GM18520 (cell line): ENCODE measurements around the gene SRRT.
"Not testable (repeated sequence)": the region's sequence is repeated elsewhere in the genome, so short reads cannot be mapped to it uniquely, and the experiment has no call there.

Experiments
- ATAC-seq: cut with Tn5 transposase; IDR thresholded peaks from one replicate; pipeline ENCODE4 v1.9.1; 2021; ENCODE audit not compliant: unreplicated experiment

The SRRT gene

GRCh38 chr7:100893910-100894721, 19.2 kb downstream of the SRRT start:
- no peak for ATAC-seq

- no peak for ATAC-seq
Measured at GRCh38 chr7:100894860-100895700, 20.2 kb downstream of the SRRT start.

GRCh38 chr7:100895701-100895955, 20.7 kb downstream of the SRRT start, which contains the start of gene ACHE:
Gene ACHE, minus strand, starts transcription at chr7:100895888. Its CDS starts 1,656 bp downstream, at chr7:100894232.
- no peak for ATAC-seq

- ATAC-seq = no peak
Measured at GRCh38 chr7:100895956-100896731, 21.2 kb downstream of the SRRT start.

GRCh38 chr7:100896732-100897608, 22.1 kb downstream of the SRRT start:
- no peak for ATAC-seq

GRCh38 chr7:100897772-100898454, 23.0 kb downstream of the SRRT start:
- ATAC-seq = no peak

GRCh38 chr7:100899432-100899831, 24.5 kb downstream of the SRRT start:
- ATAC-seq = no peak

GRCh38 chr7:100900978-100901377, 26.1 kb downstream of the SRRT start:
- no peak for ATAC-seq

- ATAC-seq = no peak
Measured at GRCh38 chr7:100901921-100902332, 27.0 kb downstream of the SRRT start.

- ATAC-seq = no peak
Measured at GRCh38 chr7:100902638-100903037, 27.7 kb downstream of the SRRT start.

GRCh38 chr7:100908512-100908911, 33.6 kb downstream of the SRRT start:
- no peak for ATAC-seq

GRCh38 chr7:100910443-100910842, 35.5 kb downstream of the SRRT start:
- ATAC-seq = not testable (repeated sequence)

GRCh38 chr7:100911484-100911883, 36.6 kb downstream of the SRRT start:
- ATAC-seq = no peak

- ATAC-seq = no peak
Measured at GRCh38 chr7:100914208-100914878, 39.4 kb downstream of the SRRT start.

- no peak for ATAC-seq
Measured at GRCh38 chr7:100914879-100915447, 40.1 kb downstream of the SRRT start.

- ATAC-seq = not testable (repeated sequence)
Measured at GRCh38 chr7:100919335-100919734, 44.4 kb downstream of the SRRT start.

- ATAC-seq = not testable (repeated sequence)
Measured at GRCh38 chr7:100919779-100920437, 45.0 kb downstream of the SRRT start.

- ATAC-seq = no peak
Measured at GRCh38 chr7:100921039-100921438, 46.1 kb downstream of the SRRT start.
